GM12864 (cell line): ENCODE data around the gene PAPLN.
A peak's percentile ranks its signal among the peaks of the same experiment; 100 is the strongest.
"Not testable (repeated sequence)": the region's sequence is repeated elsewhere in the genome, so short reads cannot be mapped to it uniquely, and the experiment has no call there.

Source experiments
- DNase-seq: peaks from one replicate; pipeline ENCODE4 v3.0.0-alpha.2; 2011; ENCODE audit warnings: low read depth
- H3K4me3 ChIP-seq: 2 replicates; pipeline ENCODE4 v1.5.1; 2011; ENCODE audit warnings: mild to moderate bottlenecking, low read depth, low read length, control low read depth
- CTCF ChIP-seq: IDR thresholded peaks from 2 replicates; pipeline ENCODE4 v1.5.1; 2011; ENCODE audit warnings: low read depth, mild to moderate bottlenecking, moderate library complexity, low read length, control low read depth, inconsistent platforms; ENCODE audit errors: missing control alignments

The PAPLN gene

GRCh38 chr14:73237219-73237785 is at the start of gene PAPLN:
TSS of gene PAPLN (plus strand) at chr14:73237506. CDS start at chr14:73239779, 2,273 bp downstream.
- no peak for DNase-seq
- no peak for TF ChIP-seq CTCF

GRCh38 chr14:73188501-73188911 is 48.8 kb upstream of the PAPLN start:
- DNase-seq, result no peak
- no peak for TF ChIP-seq CTCF
- H3K4me3 ChIP-seq, result no peak overlapping the region

More at GRCh38 chr14:73237219-73237785, at the start of gene PAPLN:
- H3K4me3 ChIP-seq, result peak within 1 kb of the TSS; percentile 30

GRCh38 chr14:73189651-73190050 is 47.7 kb upstream of the PAPLN start:
- H3K4me3 ChIP-seq, result no peak overlapping the region
- DNase-seq, result no peak
- TF ChIP-seq CTCF, result no peak

GRCh38 chr14:73191441-73191840 is 45.9 kb upstream of the PAPLN start:
- DNase-seq, result no peak
- no peak for TF ChIP-seq CTCF
- H3K4me3 ChIP-seq, result no peak overlapping the region

GRCh38 chr14:73194306-73194705 is 43.0 kb upstream of the PAPLN start:
- DNase-seq, H3K4me3 ChIP-seq: not testable (repeated sequence)

- DNase-seq, result no peak
- TF ChIP-seq CTCF, result no peak
- no peak overlapping the region for H3K4me3 ChIP-seq
Measured at GRCh38 chr14:73198253-73198652, 39.1 kb upstream of the PAPLN start.

GRCh38 chr14:73203527-73203926 is 33.8 kb upstream of the PAPLN start:
- DNase-seq, result no peak
- no peak for TF ChIP-seq CTCF

GRCh38 chr14:73207615-73208014 is 29.7 kb upstream of the PAPLN start:
- DNase-seq, result no peak
- no peak for TF ChIP-seq CTCF
- H3K4me3 ChIP-seq, result no peak overlapping the region

More at GRCh38 chr14:73203527-73203926, 33.8 kb upstream of the PAPLN start:
- H3K4me3 ChIP-seq, result no peak overlapping the region
